SK-MEL-5 (cell line): Measurements from ENCODE around the gene NOL3. TPM values are rescaled to one million over a fixed set of nuclear protein-coding genes. Genes with fewer than 3 reads are reported as not detected.
"Not testable (repeated sequence)": the region's sequence is repeated elsewhere in the genome, so short reads cannot be mapped to it uniquely, and the experiment has no call there.

Experiments used
- DNase-seq: peaks from one replicate; pipeline ENCODE4 v3.0.0-alpha.2; 2016; ENCODE audit warnings: low read depth, low spot score
- in situ Hi-C: cut with HindIII; loops from 2 replicates; pipeline ENCODE4 v1.10.0; 2016; ENCODE audit warnings: low sequenced_read_pairs, high pct_unique_total_duplicates, low pct_unique_long_range_greater_than_20kb
- polyA plus RNA-seq, 2 experiments: library from polyadenylated mRNA; depleted of rRNA; stranded (reverse); fragments of >200 nt; gene quantifications; 2 replicates each; pipeline ENCODE4 v1.2.3, GENCODE V29; 2015
- total RNA-seq: library from RNA; depleted of rRNA; stranded (reverse); fragments of >200 nt; shearing (Covaris generic); gene quantifications from 2 replicates; pipeline ENCODE4 v1.2.3, GENCODE V29; 2014; rRNA removed

Gene NOL3
- 7.8 and 13.2 TPM in 2 replicates for total RNA-seq
- polyA plus RNA-seq (2015; cell fraction: cytosol; rRNA removed): 11.3 and 15.5 TPM in 2 replicates
- 73.0 and 87.1 TPM in 2 replicates for polyA plus RNA-seq (2015; cell fraction: nucleus; rRNA removed)

GRCh38 chr16:67170168-67170948 lies at the start of gene NOL3:
TSS of gene NOL3 (plus strand) at chr16:67170538.
- in situ Hi-C loops: no loop called here

GRCh38 chr16:67122799-67123198 lies 47.5 kb upstream of the NOL3 start:
- in situ Hi-C loops, DNase-seq: not testable (repeated sequence)

More at GRCh38 chr16:67170168-67170948, at the start of gene NOL3:
- peak; percentile 77 for DNase-seq

GRCh38 chr16:67128417-67128816 lies 41.9 kb upstream of the NOL3 start:
- in situ Hi-C loops: no loop called here
- no peak for DNase-seq

- no peak for DNase-seq
- in situ Hi-C loops: no loop called here
Measured at GRCh38 chr16:67128887-67129286, 41.5 kb upstream of the NOL3 start.

GRCh38 chr16:67129422-67129821 lies 40.9 kb upstream of the NOL3 start:
- DNase-seq: no peak
- in situ Hi-C loops: no loop called here

- in situ Hi-C loops: no loop called here
- no peak for DNase-seq
Measured at GRCh38 chr16:67137605-67138004, 32.7 kb upstream of the NOL3 start.

GRCh38 chr16:67141391-67141790 lies 28.9 kb upstream of the NOL3 start:
- no peak for DNase-seq
- in situ Hi-C loops: no loop called here

GRCh38 chr16:67142342-67142741 lies 28.0 kb upstream of the NOL3 start:
- no peak for DNase-seq
- in situ Hi-C loops: no loop called here

- DNase-seq: no peak
- in situ Hi-C loops: no loop called here
Measured at GRCh38 chr16:67144943-67145342, 25.4 kb upstream of the NOL3 start.

- in situ Hi-C loops: no loop called here
Measured at GRCh38 chr16:67145746-67146145, 24.6 kb upstream of the NOL3 start.

GRCh38 chr16:67146523-67147357 lies 23.6 kb upstream of the NOL3 start:
- in situ Hi-C loops: no loop called here
- no peak for DNase-seq

More at GRCh38 chr16:67145746-67146145, 24.6 kb upstream of the NOL3 start:
- DNase-seq: no peak

- no peak for DNase-seq
Measured at GRCh38 chr16:67147437-67148140, 22.7 kb upstream of the NOL3 start.

GRCh38 chr16:67148221-67148620 lies 22.1 kb upstream of the NOL3 start:
- no peak for DNase-seq
- in situ Hi-C loops: no loop called here

More at GRCh38 chr16:67147437-67148140, 22.7 kb upstream of the NOL3 start:
- in situ Hi-C loops: no loop called here

- DNase-seq: no peak
- in situ Hi-C loops: no loop called here
Measured at GRCh38 chr16:67148656-67149275, 21.6 kb upstream of the NOL3 start.

GRCh38 chr16:67149276-67150046 lies 20.9 kb upstream of the NOL3 start:
- in situ Hi-C loops: no loop called here
- no peak for DNase-seq

- in situ Hi-C loops: no loop called here
- no peak for DNase-seq
Measured at GRCh38 chr16:67150047-67150832, 20.1 kb upstream of the NOL3 start.
